Measurements from ENCODE around the gene LVRN. TPM values are rescaled to one million over a fixed set of nuclear protein-coding genes. Genes with fewer than 3 reads are reported as not detected.

Gene LVRN
- total and polyA plus RNA-seq, 8 donors: 0.06 to 1.9 (median 1.2) TPM

- ATAC-seq (no peak), DNase-seq (no peak)
- no peaks in the 10 kb centered on the region for H3K9me3 ChIP-seq
- intact Hi-C loops (cut with DNase I): no loop called here
- TF ChIP-seq, protein P1, sequence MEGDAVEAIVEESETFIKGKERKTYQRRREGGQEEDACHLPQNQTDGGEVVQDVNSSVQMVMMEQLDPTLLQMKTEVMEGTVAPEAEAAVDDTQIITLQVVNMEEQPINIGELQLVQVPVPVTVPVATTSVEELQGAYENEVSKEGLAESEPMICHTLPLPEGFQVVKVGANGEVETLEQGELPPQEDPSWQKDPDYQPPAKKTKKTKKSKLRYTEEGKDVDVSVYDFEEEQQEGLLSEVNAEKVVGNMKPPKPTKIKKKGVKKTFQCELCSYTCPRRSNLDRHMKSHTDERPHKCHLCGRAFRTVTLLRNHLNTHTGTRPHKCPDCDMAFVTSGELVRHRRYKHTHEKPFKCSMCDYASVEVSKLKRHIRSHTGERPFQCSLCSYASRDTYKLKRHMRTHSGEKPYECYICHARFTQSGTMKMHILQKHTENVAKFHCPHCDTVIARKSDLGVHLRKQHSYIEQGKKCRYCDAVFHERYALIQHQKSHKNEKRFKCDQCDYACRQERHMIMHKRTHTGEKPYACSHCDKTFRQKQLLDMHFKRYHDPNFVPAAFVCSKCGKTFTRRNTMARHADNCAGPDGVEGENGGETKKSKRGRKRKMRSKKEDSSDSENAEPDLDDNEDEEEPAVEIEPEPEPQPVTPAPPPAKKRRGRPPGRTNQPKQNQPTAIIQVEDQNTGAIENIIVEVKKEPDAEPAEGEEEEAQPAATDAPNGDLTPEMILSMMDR (IDR thresholded peaks at IDR 0.05): no peak
- peaks cover 0 to 13% of the 10 kb centered on the region in 2 donors for H3K27me3 ChIP-seq
- H3K4me3 ChIP-seq: no peak overlapping the region
- H3K36me3 ChIP-seq: no peaks in the 10 kb centered on the region
- no peak overlapping the region for H3K27ac ChIP-seq
- no peaks in the 10 kb centered on the region for H3K4me1 ChIP-seq
Observed at GRCh38 chr5:116058346-116058936, 96.2 kb downstream of the LVRN start.

GRCh38 chr5:116062352-116062751 is 100.1 kb downstream of the LVRN start:
- Histone ChIP-seq H3K27me3 (peaks cover 0 to 13% of the 10 kb centered on the region in 2 donors), H3K4me3 (no peak overlapping the region), H3K4me1 (no peaks in the 10 kb centered on the region), H3K36me3 (no peaks in the 10 kb centered on the region), H3K9me3 (no peaks in the 10 kb centered on the region), H3K27ac (no peak overlapping the region)
- TF ChIP-seq, protein P1 (IDR thresholded peaks at IDR 0.05): no peak
- DNase-seq: no peak
- no peak for ATAC-seq
- intact Hi-C loops (cut with DNase I): no loop called here

DNA sequence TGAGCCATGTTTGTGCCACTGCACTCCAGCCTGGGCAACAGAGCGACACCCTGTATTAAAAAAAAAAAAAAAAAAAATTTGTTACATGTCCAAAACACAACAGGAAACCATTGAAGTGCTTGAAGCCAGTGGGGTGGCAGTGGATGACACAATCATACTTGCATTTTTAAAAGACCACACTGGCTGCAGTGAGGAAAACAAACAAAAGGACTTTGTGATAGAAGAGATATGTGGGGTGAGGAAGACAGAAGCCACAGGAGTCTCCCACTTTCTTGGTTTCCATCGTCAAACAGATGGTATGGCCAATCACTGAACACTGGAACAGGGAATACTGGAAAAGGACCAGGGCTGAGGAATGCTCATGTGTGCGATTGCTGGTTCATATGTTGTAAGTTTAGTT is 101.7 kb downstream of the LVRN start:
- Histone ChIP-seq H3K9me3 (no peaks in the 10 kb centered on the region), H3K36me3 (no peaks in the 10 kb centered on the region), H3K4me3 (no peak overlapping the region), H3K27me3 (peaks cover 0 to 13% of the 10 kb centered on the region in 2 donors), H3K4me1 (no peaks in the 10 kb centered on the region), H3K27ac (no peak overlapping the region)
- no peak for ATAC-seq
- TF ChIP-seq, protein P1 (IDR thresholded peaks at IDR 0.05): no peak
- DNase-seq: no peak
- intact Hi-C loops (cut with DNase I): no loop called here

GRCh38 chr5:116068028-116068632 is 105.9 kb downstream of the LVRN start:
- Histone ChIP-seq H3K27ac (no peak overlapping the region), H3K27me3 (peaks cover 0 to 3% of the 10 kb centered on the region in 2 donors), H3K4me1 (no peaks in the 10 kb centered on the region), H3K36me3 (no peaks in the 10 kb centered on the region), H3K9me3 (no peaks in the 10 kb centered on the region), H3K4me3 (no peak overlapping the region)
- ATAC-seq (peak; percentile 65), DNase-seq (peak in 2 of 4 donors; percentile 61 to 70)
- TF ChIP-seq, protein P1 (IDR thresholded peaks at IDR 0.05): peak; percentile 74 to 79
- intact Hi-C loops (cut with DNase I): no loop called here

GRCh38 chr5:116071211-116071610 is 108.9 kb downstream of the LVRN start:
- TF ChIP-seq, protein P1 (IDR thresholded peaks at IDR 0.05): no peak
- DNase-seq (no peak), ATAC-seq (no peak)
- H3K9me3 ChIP-seq: no peaks in the 10 kb centered on the region
- H3K4me1 ChIP-seq: no peaks in the 10 kb centered on the region
- H3K36me3 ChIP-seq: no peaks in the 10 kb centered on the region
- H3K4me3 ChIP-seq: no peak overlapping the region
- intact Hi-C loops (cut with DNase I): no loop called here
- H3K27ac ChIP-seq: no peak overlapping the region
- peaks cover 0 to 3% of the 10 kb centered on the region in 2 donors for H3K27me3 ChIP-seq

Measured in left lung (tissue), 10 donors.